H1 (cell line): ENCODE data around the gene NUDT3. TPM values are rescaled to one million over a fixed set of nuclear protein-coding genes. Genes with fewer than 3 reads are reported as not detected.

ENCODE experiments used
- CTCF ChIA-PET: fragments of 300-600 bp; sonication (Branson Sonifier 250); formaldehyde crosslinking; loops from one replicate; lab custom pipeline; 2021; ENCODE audit not compliant: partially characterized antibody; lab: Charles Lee
- POLR2A ChIA-PET: fragments of 300-600 bp; sonication (Branson Sonifier 250); formaldehyde crosslinking; loops from one replicate; lab custom pipeline; 2021; ENCODE audit warnings: inconsistent platforms; ENCODE audit not compliant: partially characterized antibody; lab: Charles Lee
- DNase-seq, 2 experiments: peaks; one replicate each; pipeline versions ENCODE4 v3.0.0 to v3.0.0-alpha.2; 2010 to 2022; ENCODE audit warnings: low spot score in 2 of 2, low read depth in 1 of 2, mixed read lengths in 1 of 2
- FAIRE-seq: peaks from 2 replicates; lab custom pipeline; 2011; peaks lifted over from hg19 to GRCh38; lab: Jason Lieb, UNC
- H2AFZ ChIP-seq: 2 replicates; pipeline ENCODE4 v1.8.1; 2012; ENCODE audit warnings: low read length, inconsistent platforms
- H2AK5ac ChIP-seq: 2 replicates; pipeline ENCODE4 v1.6.1; 2013; ENCODE audit warnings: low read depth, low read length
- H2BK120ac ChIP-seq: replicated peaks from 2 replicates; pipeline ENCODE3; 2013; ENCODE audit warnings: low read depth, low read length, inconsistent platforms
- H2BK12ac ChIP-seq: 2 replicates; pipeline ENCODE4 v1.6.1; 2013; ENCODE audit warnings: low read depth, low read length
- H2BK15ac ChIP-seq: 2 replicates; pipeline ENCODE4 v1.6.1; 2013; ENCODE audit warnings: low read length
- H2BK20ac ChIP-seq: 2 replicates; pipeline ENCODE4 v1.6.1; 2013; ENCODE audit warnings: low read length
- H2BK5ac ChIP-seq: 2 replicates; pipeline ENCODE4 v1.6.1; 2013; ENCODE audit warnings: low read depth, low read length
- H3K14ac ChIP-seq: 2 replicates; pipeline ENCODE4 v1.6.1; 2013; ENCODE audit warnings: inconsistent platforms; ENCODE audit not compliant: insufficient read length
- H3K18ac ChIP-seq: 2 replicates; pipeline ENCODE4 v1.6.1; 2013; ENCODE audit warnings: low read length; ENCODE audit errors: extremely low read depth
- H3K23ac ChIP-seq: 2 replicates; pipeline ENCODE4 v1.6.1; 2013; ENCODE audit warnings: inconsistent platforms; ENCODE audit not compliant: insufficient read length
- H3K23me2 ChIP-seq: 2 replicates; pipeline ENCODE4 v1.6.1; 2013; ENCODE audit warnings: low read depth, low read length
- H3K27ac ChIP-seq: 2 replicates; pipeline ENCODE4 v1.6.1; 2011; ENCODE audit warnings: low read depth, low read length, inconsistent platforms
- H3K27me3 ChIP-seq, 4 experiments: replicated peaks in 1 of 4; 1 replicate in 1 of 4; 2 replicates in 3 of 4; pipeline versions ENCODE4 v1.6.1 to v1.8.1; 2011 to 2013; ENCODE audit warnings: low read length in 3 of 4, mild to moderate bottlenecking in 3 of 4, inconsistent platforms in 2 of 4, mixed read lengths in 2 of 4, moderate library complexity in 1 of 4; ENCODE audit not compliant: control insufficient read depth in 3 of 4, insufficient read depth in 3 of 4; ENCODE audit errors: extremely low read depth in 1 of 4
- H3K36me3 ChIP-seq, 4 experiments: 2 replicates each; pipeline versions ENCODE4 v1.6.1 to v1.8.1; 2011 to 2013; ENCODE audit warnings: mild to moderate bottlenecking in 4 of 4, low read length in 3 of 4, moderate library complexity in 2 of 4, control low read depth in 1 of 4, inconsistent platforms in 1 of 4; ENCODE audit not compliant: insufficient read depth in 4 of 4, control insufficient read depth in 2 of 4
- H3K4ac ChIP-seq: replicated peaks from 2 replicates; pipeline ENCODE3; 2013; ENCODE audit warnings: low read length, low read depth, mixed read lengths, inconsistent platforms; ENCODE audit not compliant: insufficient read length
- H3K4me1 ChIP-seq, 4 experiments: replicated peaks in 1 of 4; 1 replicate in 1 of 4; 2 replicates in 3 of 4; pipeline versions ENCODE4 v1.6.1 to v1.8.1; 2011 to 2013; ENCODE audit warnings: low read length in 3 of 4, inconsistent platforms in 2 of 4, mixed read lengths in 1 of 4; ENCODE audit not compliant: insufficient read depth in 4 of 4, control insufficient read depth in 3 of 4
- H3K4me2 ChIP-seq, 2 experiments: 2 replicates each; pipeline versions ENCODE4 v1.6.1 to v1.8.1; 2011 to 2013; ENCODE audit warnings: low read depth in 2 of 2, low read length in 2 of 2, control low read depth in 1 of 2, inconsistent platforms in 1 of 2, mild to moderate bottlenecking in 1 of 2; ENCODE audit not compliant: insufficient read depth in 1 of 2
- H3K4me3 ChIP-seq, 4 experiments: fragments of 200-600, 300-600 bp in 1 of 4; sonication (generic), shearing (Covaris generic), sonication (Bioruptor Twin) in 1 of 4; 2 replicates each; pipeline versions ENCODE4 v1.5.1 to v1.8.1; 2011 to 2016; ENCODE audit warnings: low read length in 4 of 4, low read depth in 3 of 4, control low read depth in 2 of 4, inconsistent platforms in 2 of 4, mild to moderate bottlenecking in 2 of 4, mixed read lengths in 1 of 4, moderate library complexity in 1 of 4; ENCODE audit not compliant: insufficient read depth in 2 of 4; ENCODE audit errors: extremely low read depth in 1 of 4
- H3K56ac ChIP-seq: replicated peaks from 2 replicates; pipeline ENCODE3; 2013; ENCODE audit warnings: low read depth, mild to moderate bottlenecking, mixed read lengths, low read length, inconsistent platforms; ENCODE audit not compliant: insufficient read length
- H3K79me1 ChIP-seq: 2 replicates; pipeline ENCODE4 v1.6.1; 2013; ENCODE audit warnings: low read depth, low read length, control low read depth
- H3K79me2 ChIP-seq, 2 experiments: 2 replicates each; pipeline versions ENCODE4 v1.6.1 to v1.8.1; 2012 to 2013; ENCODE audit warnings: low read length in 2 of 2, mild to moderate bottlenecking in 2 of 2, inconsistent platforms in 1 of 2; ENCODE audit not compliant: insufficient read depth in 2 of 2, control insufficient read depth in 1 of 2
- H3K9ac ChIP-seq, 4 experiments: replicated peaks in 1 of 4; 1 replicate in 1 of 4; 2 replicates in 3 of 4; pipeline versions ENCODE4 v1.6.1 to v1.8.1; 2011 to 2013; ENCODE audit warnings: low read depth in 3 of 4, low read length in 3 of 4, control low read depth in 2 of 4, mild to moderate bottlenecking in 2 of 4, moderate library complexity in 2 of 4, inconsistent platforms in 1 of 4; ENCODE audit errors: extremely low read depth in 1 of 4
- H3K9me3 ChIP-seq, 2 experiments: 2 replicates each; pipeline versions ENCODE4 v1.6.1 to v1.8.1; 2012 to 2013; ENCODE audit warnings: mild to moderate bottlenecking in 2 of 2, moderate library complexity in 2 of 2, control low read depth in 1 of 2, inconsistent platforms in 1 of 2, low read depth in 1 of 2, low read length in 1 of 2, mixed read lengths in 1 of 2; ENCODE audit not compliant: insufficient read depth in 2 of 2
- H4K20me1 ChIP-seq, 2 experiments: replicated peaks in 1 of 2; 2 replicates each; pipeline versions ENCODE3 to v1.8.1; 2011 to 2013; ENCODE audit warnings: inconsistent platforms in 2 of 2, low read length in 2 of 2, mild to moderate bottlenecking in 1 of 2; ENCODE audit not compliant: insufficient read depth in 2 of 2, control insufficient read depth in 1 of 2
- H4K5ac ChIP-seq: 2 replicates; pipeline ENCODE4 v1.6.1; 2013; ENCODE audit warnings: low read length, low read depth, mixed read lengths, inconsistent platforms; ENCODE audit not compliant: insufficient read length
- H4K8ac ChIP-seq: 2 replicates; pipeline ENCODE4 v1.8.0; 2013; ENCODE audit warnings: mild to moderate bottlenecking, moderate library complexity, low read length, inconsistent platforms; ENCODE audit not compliant: insufficient read depth; ENCODE audit errors: extremely low read depth
- H4K91ac ChIP-seq: replicated peaks from 2 replicates; pipeline ENCODE3; 2013; ENCODE audit warnings: low read length, mixed read lengths, inconsistent platforms; ENCODE audit not compliant: insufficient read length
- ATF2 ChIP-seq: IDR thresholded peaks from 2 replicates; pipeline ENCODE4 v1.6.1; 2012; ENCODE audit warnings: low read length, inconsistent platforms
- BACH1 ChIP-seq: IDR thresholded peaks from 2 replicates; pipeline ENCODE4 v1.6.1; 2012; ENCODE audit warnings: low read length, improper control_type of control experiment
- CTBP2 ChIP-seq: IDR thresholded peaks from 2 replicates; pipeline ENCODE4 v1.7.0; 2011; ENCODE audit warnings: borderline replicate concordance, mild to moderate bottlenecking, moderate library complexity, mixed read lengths, low read length; ENCODE audit not compliant: insufficient read depth, insufficient read length
- EGR1 ChIP-seq: IDR thresholded peaks from 2 replicates; pipeline ENCODE4 v1.6.1; 2011; ENCODE audit warnings: low read depth, low read length, borderline replicate concordance
- GTF2F1 ChIP-seq: IDR thresholded peaks from 2 replicates; pipeline ENCODE4 v1.6.1; 2012; ENCODE audit warnings: low read depth, low read length, improper control_type of control experiment, borderline replicate concordance
- HDAC2 ChIP-seq, 2 experiments: fragments of 300-600 bp in 1 of 2; sonication (generic) in 1 of 2; IDR thresholded peaks; 2 replicates each; pipeline ENCODE4 v1.6.1; 2011 to 2012; ENCODE audit warnings: low read depth in 2 of 2, low read length in 2 of 2, mild to moderate bottlenecking in 2 of 2, moderate library complexity in 2 of 2, borderline replicate concordance in 1 of 2, inconsistent platforms in 1 of 2
- RNF2 ChIP-seq: fragments of 200-900, 300-1000 bp; sonication (generic); IDR thresholded peaks from 2 replicates; pipeline ENCODE4 v1.7.1; 2016; ENCODE audit warnings: borderline replicate concordance, low read depth, mild to moderate bottlenecking, antibody characterized with exemption, low read length; ENCODE audit not compliant: poor library complexity, severe bottlenecking; ENCODE audit errors: missing control alignments
- SIN3A ChIP-seq, 2 experiments: IDR thresholded peaks in 1 of 2; conservative IDR thresholded peaks in 1 of 2; 2 replicates each; pipeline ENCODE4 v1.6.1; 2011 to 2012; ENCODE audit warnings: low read length in 2 of 2, improper control_type of control experiment in 1 of 2, low read depth in 1 of 2, mild to moderate bottlenecking in 1 of 2
- SIX5 ChIP-seq: IDR thresholded peaks from 2 replicates; pipeline ENCODE4 v1.6.1; 2011; ENCODE audit warnings: mild to moderate bottlenecking, low read depth, low read length
- TAF7 ChIP-seq: optimal IDR thresholded peaks from 2 replicates; pipeline ENCODE3; 2011; ENCODE audit warnings: low read depth, mild to moderate bottlenecking, inconsistent platforms, low read length, moderate library complexity, borderline replicate concordance
- YY1 ChIP-seq: IDR thresholded peaks from 2 replicates; pipeline ENCODE4 v1.6.1; 2011; ENCODE audit warnings: low read depth, mild to moderate bottlenecking, low read length
- WGBS, 2 experiments: shearing (Covaris generic) in 1 of 2; methylation state at CpG; one replicate each; pipeline versions ENCODE4 v1.1.6 to v1.1.7; 2013 to 2015; ENCODE audit warnings: low lambda C conversion rate in 2 of 2, mixed read lengths in 2 of 2, inconsistent platforms in 1 of 2, low coverage in 1 of 2, missing lambda C conversion rate in 1 of 2; ENCODE audit not compliant: insufficient replicate concordance in 2 of 2, insufficient coverage in 1 of 2, insufficient read length in 1 of 2; ENCODE audit errors: extremely low coverage in 1 of 2, missing lambda C conversion rate in 1 of 2; 5-methylcytosine and 5-hydroxymethylcytosine counted together
- polyA plus RNA-seq, 7 experiments: library from polyadenylated mRNA; depleted of rRNA in 3 of 7; stranded (reverse) in 5 of 7; unstranded in 2 of 7; fragments of >200 nt in 5 of 7; fragments of 200-250 nt in 2 of 7; gene quantifications; 1 replicate in 5 of 7; 2 replicates in 1 of 7; 4 replicates in 1 of 7; pipeline versions ENCODE4 v1.2.1 to v1.2.3, GENCODE V29; 2011 to 2013; ENCODE audit warnings: missing spikeins in 2 of 7, mixed read lengths in 2 of 7
- total RNA-seq: library from RNA; stranded (reverse); fragmentation: NEBNext Ultra II Directional; extraction: Animal tissue kit (Norgen Biotek cat#: 25700); gene quantifications from 2 replicates; pipeline ENCODE4 v1.2.1, GENCODE V29; 2021

The NUDT3 gene
- total and polyA plus RNA-seq, 2 of the 8 experiments (the other 6 are each of a cell fraction or from before 2014, with no cell fraction given): 14.1 to 36.9 TPM

GRCh38 chr6:34312259-34312658 is 80.2 kb downstream of the NUDT3 start:
- POLR2A ChIA-PET: interaction anchor here (1.0 to 1.6 kb wide), 2 partner anchors 14 to 103 kb away, joined by 3 read pairs; no protein-coding TSS in a partner anchor
- CTCF ChIA-PET: interaction anchor here (1.3 to 1.5 kb wide), 2 partner anchors 14 to 40 kb away, joined by 4 read pairs; no protein-coding TSS in a partner anchor
- H3K79me2 ChIP-seq: peaks cover 0 to 21% of the 10 kb centered on the region in 2 experiments; a peak in 2 of 4 replicates
- TF ChIP-seq CTBP2 (no peak), ATF2 (no peak), HDAC2 (IDR thresholded peaks at IDR 0.05; ENCODE audit: borderline replicate concordance in 1 of 2, low read depth in 2 of 2, low read length in 2 of 2) (no peak), RNF2 (no peak), GTF2F1 (no peak), TAF7 (no peak), SIX5 (no peak), YY1 (no peak), BACH1 (no peak), SIN3A (conservative IDR thresholded peaks at IDR 0.05 in 1 of 2, IDR thresholded peaks at IDR 0.05 in 1 of 2; ENCODE audit: low read depth in 1 of 2, low read length in 2 of 2) (no peak), EGR1 (no peak)

More at GRCh38 chr6:34312259-34312658, 80.2 kb downstream of the NUDT3 start:
- no peak for DNase-seq
- no peak overlapping the region for H3K9ac ChIP-seq
- no peak overlapping the region for H3K56ac ChIP-seq
- no peak overlapping the region for H2BK120ac ChIP-seq
- H4K20me1 ChIP-seq: peaks cover 0 to 2% of the 10 kb centered on the region in 2 experiments
- no peak overlapping the region for H3K4me3 ChIP-seq
- H4K8ac ChIP-seq: no peak overlapping the region
- H2BK5ac ChIP-seq: no peak overlapping the region
- no peak overlapping the region for H2BK12ac ChIP-seq
- no peak overlapping the region for H2BK20ac ChIP-seq
- FAIRE-seq: no peak
- no peak overlapping the region for H3K27ac ChIP-seq
- H3K18ac ChIP-seq: no peak overlapping the region
- no peaks in the 10 kb centered on the region for H3K23me2 ChIP-seq
- no peak overlapping the region for H2BK15ac ChIP-seq
- H3K4me2 ChIP-seq: no peak overlapping the region
- no peaks in the 10 kb centered on the region for H3K36me3 ChIP-seq
- peaks cover 2% of the 10 kb centered on the region; the same call in 1 of the 2 replicates for H3K79me1 ChIP-seq
- 95% methylated on average over 4 of the region's 4 CpGs; no CpG with 5 or more reads in 1 of the 2 experiments for WGBS, 2 experiments
- no peaks in the 10 kb centered on the region for H3K9me3 ChIP-seq
- H3K4ac ChIP-seq: no peak overlapping the region
- H4K91ac ChIP-seq: no peak overlapping the region
- no peak overlapping the region for H3K14ac ChIP-seq
- H2AK5ac ChIP-seq: no peak overlapping the region
- peaks cover 0 to 9% (median 5%) of the 10 kb centered on the region in 4 experiments; a peak in 4 of 7 replicates for H3K4me1 ChIP-seq
- H4K5ac ChIP-seq: no peak overlapping the region
- no peak overlapping the region for H2AFZ ChIP-seq
- no peaks in the 10 kb centered on the region for H3K27me3 ChIP-seq
- no peak overlapping the region for H3K23ac ChIP-seq
